Nephron (organoid): Measurements from ENCODE around the gene HOXD9.

ENCODE experiments used
- H3K27ac Mint-ChIP-seq, 3 experiments: 2 replicates each; pipeline ENCODE4 v1.8.0; 2020; ENCODE audit warnings: mixed read lengths in 3 of 3, mild to moderate bottlenecking in 2 of 3, moderate library complexity in 1 of 3
- H3K27me3 Mint-ChIP-seq: 2 replicates; pipeline ENCODE4 v1.8.0; 2021; ENCODE audit warnings: low read depth, mild to moderate bottlenecking, moderate library complexity, mixed read lengths
- H3K36me3 Mint-ChIP-seq: 2 replicates; pipeline ENCODE4 v1.8.0; 2020; ENCODE audit warnings: low read depth, mixed read lengths
- H3K4me1 Mint-ChIP-seq: 2 replicates; pipeline ENCODE4 v1.8.0; 2020; ENCODE audit warnings: mixed read lengths
- H3K4me3 Mint-ChIP-seq, 3 experiments: 2 replicates each; pipeline ENCODE4 v1.8.0; 2020; ENCODE audit warnings: mild to moderate bottlenecking in 3 of 3, mixed read lengths in 3 of 3, moderate library complexity in 2 of 3
- H3K9me3 Mint-ChIP-seq: 2 replicates; pipeline ENCODE4 v1.8.0; 2020; ENCODE audit warnings: mixed read lengths
- TF ChIP-seq, protein P1 (sequence below), 3 experiments: fragments of 200-600 bp; sonication (generic); IDR thresholded peaks; one replicate each; pipeline ENCODE4 v1.5.0; 2021; ENCODE audit warnings: antibody characterized with exemption in 3 of 3; ENCODE audit not compliant: unreplicated experiment in 3 of 3

The HOXD9 gene

DNA sequence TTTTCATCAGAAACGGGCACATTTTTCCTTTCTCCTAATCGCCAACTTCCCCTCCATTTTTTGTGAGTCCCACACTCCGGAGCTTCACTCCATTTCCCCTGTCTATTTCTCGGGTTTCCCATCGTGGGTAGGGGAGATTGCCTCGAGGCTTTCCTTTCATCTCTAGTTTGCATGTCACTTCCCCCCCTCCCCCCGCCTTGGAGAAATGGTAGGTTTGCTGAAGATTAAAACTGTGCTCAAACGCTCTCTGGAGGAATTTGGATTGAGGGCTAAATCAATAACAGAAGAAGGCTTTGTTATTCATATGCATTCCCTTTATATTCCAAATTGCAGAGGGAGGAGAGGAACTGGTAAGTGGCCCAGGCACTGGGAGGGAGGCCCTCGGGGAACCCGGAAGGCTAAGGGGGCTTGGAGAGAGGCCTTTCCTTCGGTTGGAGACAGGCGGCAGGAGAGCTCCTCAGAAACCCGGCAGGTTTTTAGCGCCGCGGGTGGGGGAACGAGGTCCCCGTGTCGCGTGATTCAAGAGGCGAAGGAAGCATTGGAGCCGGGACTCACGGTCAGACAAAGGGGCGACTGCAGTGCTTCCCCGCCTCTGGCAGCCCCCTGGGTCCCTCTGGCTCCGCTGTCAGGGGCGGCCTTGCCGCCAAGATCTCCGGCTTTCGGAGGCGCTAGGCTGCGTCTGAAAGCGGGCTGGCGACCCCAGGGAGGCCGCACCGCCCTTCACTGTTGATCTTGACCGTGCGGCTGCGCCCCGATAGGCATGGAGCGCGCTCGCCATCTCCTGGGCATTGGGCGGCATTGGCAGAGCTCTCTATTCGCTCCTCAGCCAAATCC lies 25.3 kb upstream of the HOXD9 start:
- Mint-ChIP-seq H3K27me3 (peaks cover 96% of the 10 kb centered on the region), H3K27ac (no peak overlapping the region), H3K4me1 (peaks cover 24% of the 10 kb centered on the region), H3K4me3 (peak overlapping the region; percentile 48 to 77 (median 60)), H3K36me3 (no peaks in the 10 kb centered on the region), H3K9me3 (no peaks in the 10 kb centered on the region)
- TF ChIP-seq, protein P1, sequence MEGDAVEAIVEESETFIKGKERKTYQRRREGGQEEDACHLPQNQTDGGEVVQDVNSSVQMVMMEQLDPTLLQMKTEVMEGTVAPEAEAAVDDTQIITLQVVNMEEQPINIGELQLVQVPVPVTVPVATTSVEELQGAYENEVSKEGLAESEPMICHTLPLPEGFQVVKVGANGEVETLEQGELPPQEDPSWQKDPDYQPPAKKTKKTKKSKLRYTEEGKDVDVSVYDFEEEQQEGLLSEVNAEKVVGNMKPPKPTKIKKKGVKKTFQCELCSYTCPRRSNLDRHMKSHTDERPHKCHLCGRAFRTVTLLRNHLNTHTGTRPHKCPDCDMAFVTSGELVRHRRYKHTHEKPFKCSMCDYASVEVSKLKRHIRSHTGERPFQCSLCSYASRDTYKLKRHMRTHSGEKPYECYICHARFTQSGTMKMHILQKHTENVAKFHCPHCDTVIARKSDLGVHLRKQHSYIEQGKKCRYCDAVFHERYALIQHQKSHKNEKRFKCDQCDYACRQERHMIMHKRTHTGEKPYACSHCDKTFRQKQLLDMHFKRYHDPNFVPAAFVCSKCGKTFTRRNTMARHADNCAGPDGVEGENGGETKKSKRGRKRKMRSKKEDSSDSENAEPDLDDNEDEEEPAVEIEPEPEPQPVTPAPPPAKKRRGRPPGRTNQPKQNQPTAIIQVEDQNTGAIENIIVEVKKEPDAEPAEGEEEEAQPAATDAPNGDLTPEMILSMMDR (IDR thresholded peaks at IDR 0.05; ENCODE audit: unreplicated experiment in 3 of 3): peak; percentile 76 to 82 (median 78)

DNA sequence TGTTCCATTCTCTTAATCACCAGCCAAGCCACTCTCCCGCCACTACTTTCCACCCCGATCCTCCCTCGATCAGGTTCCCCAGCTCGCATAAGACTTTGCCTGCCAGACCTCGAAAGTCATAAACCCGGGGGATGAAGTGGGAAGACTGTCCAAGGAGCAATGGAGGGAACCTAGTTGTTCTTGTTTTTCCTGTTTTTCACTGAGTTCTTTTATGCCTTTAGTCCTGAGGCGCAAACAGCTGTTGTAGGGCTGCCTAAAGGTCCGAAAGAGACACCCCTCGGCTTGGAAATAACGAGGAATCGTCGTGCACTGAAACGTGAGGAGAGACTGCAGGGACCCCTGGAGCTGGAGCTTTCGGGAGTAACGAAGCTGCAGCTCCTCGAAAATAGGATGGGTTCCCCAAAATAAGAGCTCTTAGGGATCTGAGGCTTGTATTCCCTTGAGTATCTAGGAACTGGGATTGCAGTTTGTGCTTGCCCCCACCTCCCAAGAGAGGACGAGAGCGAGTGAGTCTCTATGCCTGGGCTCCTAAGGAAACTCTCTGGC lies 24.6 kb upstream of the HOXD9 start:
- Mint-ChIP-seq H3K27me3 (peaks cover 100% of the 10 kb centered on the region), H3K36me3 (no peaks in the 10 kb centered on the region), H3K4me3 (peak overlapping the region; percentile 44 to 77 (median 48)), H3K27ac (no peak overlapping the region), H3K9me3 (no peaks in the 10 kb centered on the region), H3K4me1 (peaks cover 24% of the 10 kb centered on the region)
- TF ChIP-seq, protein P1 (IDR thresholded peaks at IDR 0.05; ENCODE audit: unreplicated experiment in 3 of 3): peak in 1 of 3 experiments; percentile 22

- H3K4me3 Mint-ChIP-seq: peak overlapping the region; percentile 27 to 77 (median 51)
- H3K27ac Mint-ChIP-seq: no peak overlapping the region
- peaks cover 100% of the 10 kb centered on the region for H3K27me3 Mint-ChIP-seq
- no peaks in the 10 kb centered on the region for H3K9me3 Mint-ChIP-seq
- peaks cover 24% of the 10 kb centered on the region for H3K4me1 Mint-ChIP-seq
- H3K36me3 Mint-ChIP-seq: no peaks in the 10 kb centered on the region
- TF ChIP-seq, protein P1 (IDR thresholded peaks at IDR 0.05; ENCODE audit: unreplicated experiment in 3 of 3): no peak
Measured at GRCh38 chr2:176098366-176099158, 24.0 kb upstream of the HOXD9 start.

- peaks cover 23% of the 10 kb centered on the region for H3K4me1 Mint-ChIP-seq
- H3K27me3 Mint-ChIP-seq: peaks cover 100% of the 10 kb centered on the region
- no peak overlapping the region for H3K27ac Mint-ChIP-seq
- TF ChIP-seq, protein P1 (IDR thresholded peaks at IDR 0.05; ENCODE audit: unreplicated experiment in 3 of 3): no peak
- peak overlapping the region; percentile 51 to 77 (median 65) for H3K4me3 Mint-ChIP-seq
- H3K9me3 Mint-ChIP-seq: no peaks in the 10 kb centered on the region
- no peaks in the 10 kb centered on the region for H3K36me3 Mint-ChIP-seq
Measured at GRCh38 chr2:176099159-176099727, 23.3 kb upstream of the HOXD9 start.

GRCh38 chr2:176099728-176100546 lies 22.6 kb upstream of the HOXD9 start, which contains the start of gene HOXD12:
TSS of gene HOXD12 (plus strand) at chr2:176099795. CDS start at chr2:176099802, 7 bp downstream.
- H3K4me1 Mint-ChIP-seq: peaks cover 26% of the 10 kb centered on the region
- H3K4me3 Mint-ChIP-seq: peak within 1 kb of the TSS; percentile 51 to 77 (median 65)
- TF ChIP-seq, protein P1 (IDR thresholded peaks at IDR 0.05; ENCODE audit: unreplicated experiment in 3 of 3): no peak
- H3K27me3 Mint-ChIP-seq: peaks cover 100% of the 10 kb centered on the region
- H3K9me3 Mint-ChIP-seq: no peaks in the 10 kb centered on the region
- H3K27ac Mint-ChIP-seq: no peak within 1 kb of the TSS
- no peaks in the 10 kb centered on the region for H3K36me3 Mint-ChIP-seq
